ACC112 (cell line): Measurements from ENCODE around the gene GMPPB.
"Not testable (repeated sequence)": the region's sequence is repeated elsewhere in the genome, so short reads cannot be mapped to it uniquely, and the experiment has no call there.

Source experiments
- H2AFZ ChIP-seq: fragments of 200-600 bp; sonication (generic); one replicate; pipeline ENCODE4 v1.6.0; 2017; ENCODE audit warnings: antibody characterized with exemption, low read length; ENCODE audit not compliant: unreplicated experiment
- H3K27ac ChIP-seq: fragments of 200-600 bp; sonication (generic); 2 replicates; pipeline ENCODE4 v1.5.1; 2014; ENCODE audit warnings: low read depth, mild to moderate bottlenecking, antibody characterized with exemption, low read length, moderate library complexity
- H3K27me3 ChIP-seq: fragments of 200-600 bp; sonication (generic); 2 replicates; pipeline ENCODE4 v1.6.1; 2014; ENCODE audit warnings: mild to moderate bottlenecking, antibody characterized with exemption, low read length, moderate library complexity, mixed read lengths; ENCODE audit not compliant: insufficient read depth
- H3K36me3 ChIP-seq: fragments of 200-600 bp; sonication (generic); 2 replicates; pipeline ENCODE4 v1.6.1; 2016; ENCODE audit warnings: mild to moderate bottlenecking, antibody characterized with exemption, low read length, moderate library complexity, mixed read lengths; ENCODE audit not compliant: insufficient read depth
- H3K4me1 ChIP-seq: fragments of 200-600 bp; sonication (generic); one replicate; pipeline ENCODE4 v1.6.1; 2016; ENCODE audit warnings: low read length, mixed read lengths; ENCODE audit not compliant: insufficient read depth, unreplicated experiment, control insufficient read depth
- H3K4me3 ChIP-seq: fragments of 200-600 bp; sonication (generic); 2 replicates; pipeline ENCODE4 v1.5.1; 2014; ENCODE audit warnings: mild to moderate bottlenecking, low read depth, low read length
- H3K79me2 ChIP-seq: fragments of 200-600 bp; sonication (generic); one replicate; pipeline ENCODE4 v1.6.0; 2016; ENCODE audit warnings: low read length; ENCODE audit not compliant: control insufficient read depth, unreplicated experiment, insufficient read depth

Gene GMPPB

GRCh38 chr3:49754536-49754935 lies 30.8 kb upstream of the GMPPB start:
- Histone ChIP-seq H3K79me2 (peaks cover 52% of the 10 kb centered on the region), H3K27me3 (no peaks in the 10 kb centered on the region), H3K27ac (no peak overlapping the region), H2AFZ (no peak overlapping the region), H3K4me3 (no peak overlapping the region), H3K36me3 (no peaks in the 10 kb centered on the region), H3K4me1 (no peaks in the 10 kb centered on the region)

- Histone ChIP-seq H3K27ac (no peak overlapping the region), H3K4me3 (no peak overlapping the region), H3K79me2 (peaks cover 42% of the 10 kb centered on the region), H3K4me1 (peaks cover 9% of the 10 kb centered on the region), H3K27me3 (no peaks in the 10 kb centered on the region), H3K36me3 (no peaks in the 10 kb centered on the region), H2AFZ (no peak overlapping the region)
Observed at GRCh38 chr3:49751501-49751900, 27.8 kb upstream of the GMPPB start.

GRCh38 chr3:49750056-49750455 lies 26.3 kb upstream of the GMPPB start:
- Histone ChIP-seq H3K4me1 (peaks cover 15% of the 10 kb centered on the region), H3K79me2 (peaks cover 31% of the 10 kb centered on the region), H3K4me3 (no peak overlapping the region), H3K27ac (no peak overlapping the region), H3K36me3 (no peaks in the 10 kb centered on the region), H2AFZ (no peak overlapping the region), H3K27me3 (no peaks in the 10 kb centered on the region)

- H3K36me3 ChIP-seq, H3K27me3 ChIP-seq, H3K4me3 ChIP-seq, H2AFZ ChIP-seq: not testable (repeated sequence)
- peak overlapping the region; percentile 81; the same call in 1 of the 2 replicates for H3K27ac ChIP-seq
- peaks cover 15% of the 10 kb centered on the region for H3K4me1 ChIP-seq
- H3K79me2 ChIP-seq: peaks cover 23% of the 10 kb centered on the region
Observed at GRCh38 chr3:49748874-49749273, 25.1 kb upstream of the GMPPB start.

GRCh38 chr3:49747792-49748480 lies 24.2 kb upstream of the GMPPB start:
- peaks cover 19% of the 10 kb centered on the region for H3K79me2 ChIP-seq
- H2AFZ ChIP-seq: no peak overlapping the region
- H3K27ac ChIP-seq: peak overlapping the region; percentile 81
- H3K36me3 ChIP-seq: peaks cover 6% of the 10 kb centered on the region; the same call in 1 of the 2 replicates
- H3K27me3 ChIP-seq: no peaks in the 10 kb centered on the region
- H3K4me1 ChIP-seq: peaks cover 15% of the 10 kb centered on the region
- no peak overlapping the region for H3K4me3 ChIP-seq

GRCh38 chr3:49745986-49746385 lies 22.2 kb upstream of the GMPPB start:
- no peak overlapping the region for H3K4me3 ChIP-seq
- H3K27me3 ChIP-seq: no peaks in the 10 kb centered on the region
- peaks cover 15% of the 10 kb centered on the region for H3K4me1 ChIP-seq
- no peak overlapping the region for H3K27ac ChIP-seq
- H2AFZ ChIP-seq: no peak overlapping the region
- H3K79me2 ChIP-seq: peaks cover 17% of the 10 kb centered on the region
- peaks cover 6% of the 10 kb centered on the region; the same call in 1 of the 2 replicates for H3K36me3 ChIP-seq

- H3K4me3 ChIP-seq: no peak overlapping the region
- H3K27me3 ChIP-seq: no peaks in the 10 kb centered on the region
- H3K27ac ChIP-seq: no peak overlapping the region
- H3K79me2 ChIP-seq: peaks cover 3% of the 10 kb centered on the region
- no peak overlapping the region for H2AFZ ChIP-seq
- peaks cover 24% of the 10 kb centered on the region for H3K36me3 ChIP-seq
- no peaks in the 10 kb centered on the region for H3K4me1 ChIP-seq
Observed at GRCh38 chr3:49740427-49740826, 16.7 kb upstream of the GMPPB start.

GRCh38 chr3:49738067-49738713 lies 14.4 kb upstream of the GMPPB start:
- Histone ChIP-seq H3K4me3 (no peak overlapping the region), H2AFZ (no peak overlapping the region), H3K4me1 (no peaks in the 10 kb centered on the region), H3K36me3 (peaks cover 18% of the 10 kb centered on the region), H3K79me2 (no peaks in the 10 kb centered on the region), H3K27ac (no peak overlapping the region), H3K27me3 (no peaks in the 10 kb centered on the region)

- Histone ChIP-seq H3K36me3 (peaks cover 24% of the 10 kb centered on the region), H3K4me1 (no peaks in the 10 kb centered on the region), H2AFZ (no peak overlapping the region), H3K4me3 (no peak overlapping the region), H3K27ac (no peak overlapping the region), H3K79me2 (peaks cover 2% of the 10 kb centered on the region), H3K27me3 (no peaks in the 10 kb centered on the region)
Observed at GRCh38 chr3:49734752-49735151, 11.0 kb upstream of the GMPPB start.

GRCh38 chr3:49733551-49733950 lies 9.8 kb upstream of the GMPPB start:
- no peaks in the 10 kb centered on the region for H3K27me3 ChIP-seq
- H2AFZ ChIP-seq: no peak overlapping the region
- peaks cover 21% of the 10 kb centered on the region for H3K36me3 ChIP-seq
- no peak overlapping the region for H3K27ac ChIP-seq
- no peak overlapping the region for H3K4me3 ChIP-seq
- no peaks in the 10 kb centered on the region for H3K4me1 ChIP-seq
- H3K79me2 ChIP-seq: peaks cover 2% of the 10 kb centered on the region

- Histone ChIP-seq H3K27ac (no peak overlapping the region), H3K36me3 (peaks cover 11% of the 10 kb centered on the region), H3K4me1 (no peaks in the 10 kb centered on the region), H2AFZ (no peak overlapping the region), H3K4me3 (no peak overlapping the region), H3K79me2 (peaks cover 2% of the 10 kb centered on the region), H3K27me3 (no peaks in the 10 kb centered on the region)
Observed at GRCh38 chr3:49732597-49732996, 8.8 kb upstream of the GMPPB start.
